Endodermal cell (in vitro differentiated cells): ENCODE measurements around the gene GPR27. TPM values are rescaled to one million over a fixed set of nuclear protein-coding genes. Genes with fewer than 3 reads are reported as not detected.

Experiments used
- DNase-seq: peaks from one replicate; pipeline ENCODE4 v3.0.0-alpha.2; 2017
- H3K27ac ChIP-seq: 2 replicates; pipeline ENCODE4 v1.5.1; 2013; ENCODE audit warnings: mild to moderate bottlenecking, low read depth, low read length, moderate library complexity
- H3K27me3 ChIP-seq: 2 replicates; pipeline ENCODE4 v1.6.1; 2013; ENCODE audit warnings: mild to moderate bottlenecking, low read length, moderate library complexity; ENCODE audit not compliant: insufficient read depth, control insufficient read depth, poor library complexity, severe bottlenecking
- H3K36me3 ChIP-seq: 2 replicates; pipeline ENCODE4 v1.7.0; 2013; ENCODE audit warnings: mild to moderate bottlenecking, low read length, moderate library complexity; ENCODE audit not compliant: control insufficient read depth, insufficient read depth
- H3K4me1 ChIP-seq: one replicate; pipeline ENCODE4 v1.7.0; 2013; ENCODE audit warnings: low read length; ENCODE audit not compliant: control insufficient read depth, insufficient read depth
- H3K4me3 ChIP-seq: 2 replicates; pipeline ENCODE4 v1.5.1; 2013; ENCODE audit warnings: mild to moderate bottlenecking, low read length, moderate library complexity
- H3K9ac ChIP-seq: 2 replicates; pipeline ENCODE4 v1.6.1; 2013; ENCODE audit warnings: mild to moderate bottlenecking, low read length, moderate library complexity; ENCODE audit not compliant: poor library complexity, severe bottlenecking; ENCODE audit errors: extremely low read depth
- H3K9me3 ChIP-seq: 2 replicates; pipeline ENCODE4 v1.6.1; 2013; ENCODE audit warnings: mild to moderate bottlenecking, low read length, moderate library complexity; ENCODE audit not compliant: control insufficient read depth
- H3K27ac Mint-ChIP-seq: 2 replicates; pipeline ENCODE4 v1.8.0; 2020; ENCODE audit warnings: mixed read lengths
- H3K27me3 Mint-ChIP-seq: 2 replicates; pipeline ENCODE4 v1.8.0; 2021; ENCODE audit warnings: mild to moderate bottlenecking, mixed read lengths; ENCODE audit not compliant: insufficient read depth
- H3K36me3 Mint-ChIP-seq: 2 replicates; pipeline ENCODE4 v1.8.0; 2020; ENCODE audit warnings: low read depth, mixed read lengths
- H3K4me1 Mint-ChIP-seq: 2 replicates; pipeline ENCODE4 v1.8.0; 2020; ENCODE audit warnings: mixed read lengths
- H3K4me3 Mint-ChIP-seq: 2 replicates; pipeline ENCODE4 v1.8.0; 2020; ENCODE audit warnings: mild to moderate bottlenecking, moderate library complexity, mixed read lengths
- H3K9me3 Mint-ChIP-seq: 2 replicates; pipeline ENCODE4 v1.8.0; 2020; ENCODE audit warnings: mild to moderate bottlenecking, mixed read lengths
- CTCF ChIP-seq: fragments of 200-600 bp; sonication (generic); conservative IDR thresholded peaks from 2 replicates; pipeline ENCODE4 v1.5.0; 2021; ENCODE audit warnings: antibody characterized with exemption, mild to moderate bottlenecking
- whole genome bisulfite sequencing, 2 experiments: methylation state at CpG; one replicate each; pipeline versions ENCODE4 v1.1.5 to v1.1.7; 2013; ENCODE audit warnings: missing lambda C conversion rate in 2 of 2, mixed read lengths in 1 of 2; ENCODE audit not compliant: insufficient coverage in 1 of 2, insufficient read length in 1 of 2; 5-methylcytosine and 5-hydroxymethylcytosine counted together
- total RNA-seq, 2 donors: library from RNA; stranded (reverse); fragmentation: NEBNext Ultra II Directional in 1 of 2; extraction: Animal tissue kit (Norgen Biotek cat#: 25700) in 1 of 2; gene quantifications; 2 replicates in 1 of 2; 3 replicates in 1 of 2; pipeline ENCODE4 v1.2.1, GENCODE V29; 2021

GPR27 gene
- total RNA-seq, 2 donors from 2014 or later = 7.4 to 7.9 TPM

GRCh38 chr3:71707595-71707994, 46.1 kb upstream of the GPR27 start:
- Histone ChIP-seq H3K4me1 (no peaks in the 10 kb centered on the region), H3K27ac (no peak overlapping the region), H3K9ac (no peak overlapping the region), H3K36me3 (no peaks in the 10 kb centered on the region), H3K27me3 (no peaks in the 10 kb centered on the region), H3K4me3 (no peak overlapping the region), H3K9me3 (no peaks in the 10 kb centered on the region)
- Mint-ChIP-seq H3K4me3 (no peak overlapping the region), H3K27ac (no peak overlapping the region), H3K36me3 (no peaks in the 10 kb centered on the region), H3K27me3 (no peaks in the 10 kb centered on the region), H3K4me1 (peaks cover 5% of the 10 kb centered on the region), H3K9me3 (no peaks in the 10 kb centered on the region)
- no peak for DNase-seq
- 92 to 93% methylated on average over 3 to 5 of the region's 5 CpGs for WGBS, 2 experiments
- no peak for TF ChIP-seq CTCF

- H3K4me3 Mint-ChIP-seq = no peak overlapping the region
- WGBS, 2 experiments = 92 to 93% methylated on average over 7 of the region's 7 CpGs
These were observed 45.1 kb upstream of the GPR27 start for GRCh38 chr3:71708476-71709105.

GRCh38 chr3:71709908-71710511, 43.6 kb upstream of the GPR27 start:
- Mint-ChIP-seq H3K9me3 (no peaks in the 10 kb centered on the region), H3K27me3 (no peaks in the 10 kb centered on the region), H3K4me1 (peaks cover 3% of the 10 kb centered on the region), H3K4me3 (no peak overlapping the region), H3K27ac (no peak overlapping the region), H3K36me3 (no peaks in the 10 kb centered on the region)
- H3K27ac ChIP-seq = no peak overlapping the region
- no peaks in the 10 kb centered on the region for H3K9me3 ChIP-seq
- DNase-seq = no peak
- H3K4me1 ChIP-seq = no peaks in the 10 kb centered on the region
- H3K27me3 ChIP-seq = peaks cover 4% of the 10 kb centered on the region
- WGBS, 2 experiments = 91 to 96% methylated on average over 9 of the region's 9 CpGs
- no peak overlapping the region for H3K4me3 ChIP-seq
- no peaks in the 10 kb centered on the region for H3K36me3 ChIP-seq
- no peak overlapping the region for H3K9ac ChIP-seq
- TF ChIP-seq CTCF = no peak

More at GRCh38 chr3:71708476-71709105, 45.1 kb upstream of the GPR27 start:
- Histone ChIP-seq H3K36me3 (no peaks in the 10 kb centered on the region), H3K9ac (no peak overlapping the region), H3K4me1 (no peaks in the 10 kb centered on the region), H3K4me3 (no peak overlapping the region), H3K9me3 (no peaks in the 10 kb centered on the region), H3K27me3 (no peaks in the 10 kb centered on the region), H3K27ac (no peak overlapping the region)
- Mint-ChIP-seq H3K4me1 (peaks cover 5% of the 10 kb centered on the region), H3K27me3 (no peaks in the 10 kb centered on the region), H3K9me3 (no peaks in the 10 kb centered on the region), H3K36me3 (no peaks in the 10 kb centered on the region), H3K27ac (no peak overlapping the region)
- TF ChIP-seq CTCF = no peak
- no peak for DNase-seq
